MCF 10A (cell line): ENCODE data around the gene GOSR2. TPM values are rescaled to one million over a fixed set of nuclear protein-coding genes. Genes with fewer than 3 reads are reported as not detected.

Experiments used
- BruUV-seq: library from RNA; stranded (reverse); fragments of 400-500 nt; replicated peaks from 2 replicates; lab custom pipeline; 2021; lab: Mats Ljungman, UMichigan
- CTCF ChIA-PET: fragments of 300-600 bp; sonication (Branson Sonifier 250); formaldehyde crosslinking; extraction: SDS; loops from one replicate; lab custom pipeline; 2021; ENCODE audit warnings: antibody characterized with exemption, inconsistent platforms; lab: Yijun Ruan, JAX
- POLR2A ChIA-PET: fragments of 300-600, 350-650 bp; sonication (Branson Sonifier 250); formaldehyde crosslinking; extraction: SDS; loops from one replicate; lab custom pipeline; 2020; ENCODE audit warnings: antibody characterized with exemption, inconsistent platforms; lab: Yijun Ruan, JAX
- DNase-seq: peaks from one replicate; pipeline ENCODE4 v3.0.0-alpha.2; 2018; ENCODE audit not compliant: unreplicated experiment
- H3K27ac Mint-ChIP-seq: one replicate; pipeline ENCODE4 v1.8.0; 2022; ENCODE audit warnings: mild to moderate bottlenecking, low read depth, mixed read lengths; ENCODE audit not compliant: unreplicated experiment
- H3K27me3 Mint-ChIP-seq: one replicate; pipeline ENCODE4 v1.8.0; 2022; ENCODE audit warnings: mixed read lengths; ENCODE audit not compliant: insufficient read depth, unreplicated experiment
- H3K36me3 Mint-ChIP-seq: one replicate; pipeline ENCODE4 v1.8.0; 2022; ENCODE audit warnings: mild to moderate bottlenecking, moderate library complexity, mixed read lengths; ENCODE audit not compliant: insufficient read depth, unreplicated experiment
- H3K4me1 Mint-ChIP-seq: one replicate; pipeline ENCODE4 v1.8.0; 2022; ENCODE audit warnings: mixed read lengths; ENCODE audit not compliant: insufficient read depth, unreplicated experiment
- H3K4me3 Mint-ChIP-seq: one replicate; pipeline ENCODE4 v1.8.0; 2022; ENCODE audit warnings: mild to moderate bottlenecking, moderate library complexity, mixed read lengths; ENCODE audit not compliant: unreplicated experiment
- H3K9me3 Mint-ChIP-seq: one replicate; pipeline ENCODE4 v1.8.0; 2022; ENCODE audit warnings: mixed read lengths; ENCODE audit not compliant: unreplicated experiment
- CTCF ChIP-seq: fragments of 200-600 bp; IDR thresholded peaks from one replicate; pipeline ENCODE4 v1.8.0; 2022; ENCODE audit warnings: antibody characterized with exemption, mild to moderate bottlenecking; ENCODE audit not compliant: unreplicated experiment
- intact Hi-C: fragments of 100-400 bp; cut with micrococcal nuclease; formaldehyde crosslinking; loops from 2 replicates; pipeline ENCODE4 v1.14.1; 2022
- total RNA-seq: library from RNA; stranded (reverse); gene quantifications from 2 replicates; pipeline ENCODE4 v1.2.3, GENCODE V29; 2022

GOSR2 gene
- total RNA-seq, 1 experiment from 2014 or later = 78.3 TPM

GRCh38 chr17:46890638-46891037 lies 32.3 kb upstream of the GOSR2 start:
- no TSS peak for BruUV-seq
- H3K27ac Mint-ChIP-seq = no peak overlapping the region
- peaks cover 83% of the 10 kb centered on the region for H3K27me3 Mint-ChIP-seq
- ChIA-PET CTCF (no interaction called here), POLR2A (no interaction called here)
- no peaks in the 10 kb centered on the region for H3K4me1 Mint-ChIP-seq
- no peak for DNase-seq
- intact Hi-C loops = no loop called here
- no peaks in the 10 kb centered on the region for H3K9me3 Mint-ChIP-seq
- H3K36me3 Mint-ChIP-seq = no peaks in the 10 kb centered on the region
- H3K4me3 Mint-ChIP-seq = no peak overlapping the region
- no peak for TF ChIP-seq CTCF

GRCh38 chr17:46892192-46892703 lies 30.7 kb upstream of the GOSR2 start:
- CTCF ChIA-PET = interaction anchor here (1.0 kb wide), 1 partner anchor 51 kb away, joined by 3 read pairs; no protein-coding TSS in a partner anchor
- H3K27me3 Mint-ChIP-seq = peaks cover 79% of the 10 kb centered on the region
- DNase-seq = no peak
- POLR2A ChIA-PET = no interaction called here
- intact Hi-C loops = no loop called here
- no peak overlapping the region for H3K4me3 Mint-ChIP-seq
- no peak overlapping the region for H3K27ac Mint-ChIP-seq
- no peaks in the 10 kb centered on the region for H3K36me3 Mint-ChIP-seq
- TF ChIP-seq CTCF = no peak
- BruUV-seq = no TSS peak
- H3K9me3 Mint-ChIP-seq = no peaks in the 10 kb centered on the region
- no peaks in the 10 kb centered on the region for H3K4me1 Mint-ChIP-seq

- H3K36me3 Mint-ChIP-seq = no peaks in the 10 kb centered on the region
- no peaks in the 10 kb centered on the region for H3K9me3 Mint-ChIP-seq
- intact Hi-C loops = no loop called here
- no TSS peak for BruUV-seq
- no peak for DNase-seq
- H3K27ac Mint-ChIP-seq = no peak overlapping the region
- ChIA-PET CTCF (no interaction called here), POLR2A (no interaction called here)
- H3K27me3 Mint-ChIP-seq = peaks cover 61% of the 10 kb centered on the region
- H3K4me3 Mint-ChIP-seq = no peak overlapping the region
- H3K4me1 Mint-ChIP-seq = no peaks in the 10 kb centered on the region
- TF ChIP-seq CTCF = no peak
Measured at GRCh38 chr17:46894024-46894423, 28.9 kb upstream of the GOSR2 start.

- DNase-seq = no peak
- no peaks in the 10 kb centered on the region for H3K36me3 Mint-ChIP-seq
- no peaks in the 10 kb centered on the region for H3K9me3 Mint-ChIP-seq
- CTCF ChIA-PET = interaction anchor here (0.7 kb wide), 1 partner anchor 35 kb away, joined by 3 read pairs; no protein-coding TSS in a partner anchor
- H3K27ac Mint-ChIP-seq = no peak overlapping the region
- intact Hi-C loops = no loop called here
- peaks cover 55% of the 10 kb centered on the region for H3K27me3 Mint-ChIP-seq
- no peak overlapping the region for H3K4me3 Mint-ChIP-seq
- BruUV-seq = no TSS peak
- no peaks in the 10 kb centered on the region for H3K4me1 Mint-ChIP-seq
- POLR2A ChIA-PET = interaction anchor here (0.6 kb wide), 1 partner anchor 637 kb away, joined by 3 read pairs; no protein-coding TSS in a partner anchor
- no peak for TF ChIP-seq CTCF
Measured at GRCh38 chr17:46894476-46895151, 28.3 kb upstream of the GOSR2 start.
